Neural cell (in vitro differentiated cells): ENCODE measurements around the gene MYO9B. TPM values are rescaled to one million over a fixed set of nuclear protein-coding genes. Genes with fewer than 3 reads are reported as not detected.

Experiments used
- H2AFZ ChIP-seq: fragments of 200-600, 300-800 bp; sonication (generic), shearing (Covaris generic); 2 replicates; pipeline ENCODE4 v1.6.0; 2014; ENCODE audit warnings: low read depth, mild to moderate bottlenecking, antibody characterized with exemption, low read length, moderate library complexity
- H3F3A ChIP-seq: fragments of 200-600 bp; shearing (Covaris generic); 2 replicates; pipeline ENCODE4 v1.6.1; 2016; ENCODE audit warnings: mild to moderate bottlenecking, moderate library complexity, mixed read lengths, antibody characterized with exemption, low read length; ENCODE audit not compliant: insufficient read depth, poor library complexity, severe bottlenecking
- H3K27ac ChIP-seq: fragments of 200-600, 300-800 bp; sonication (generic), shearing (Covaris generic); 2 replicates; pipeline ENCODE4 v1.5.1; 2014; ENCODE audit warnings: mild to moderate bottlenecking, low read length, moderate library complexity
- H3K27me3 ChIP-seq: fragments of 300-800, 200-600 bp; sonication (generic), shearing (Covaris generic); 2 replicates; pipeline ENCODE4 v1.6.0; 2014; ENCODE audit warnings: mild to moderate bottlenecking, low read depth, low read length, moderate library complexity; ENCODE audit not compliant: insufficient read depth
- H3K36me3 ChIP-seq: fragments of 300-800, 200-600 bp; sonication (generic), shearing (Covaris generic); 2 replicates; pipeline ENCODE4 v1.5.1; 2014; ENCODE audit warnings: mild to moderate bottlenecking, antibody characterized with exemption, low read length, moderate library complexity; ENCODE audit not compliant: insufficient read depth
- H3K4me2 ChIP-seq: fragments of 300-800, 200-600 bp; sonication (generic), shearing (Covaris generic); 2 replicates; pipeline ENCODE4 v1.6.0; 2014; ENCODE audit warnings: mild to moderate bottlenecking, low read length
- H3K4me3 ChIP-seq: fragments of 300-800, 200-600 bp; sonication (generic), shearing (Covaris generic); 2 replicates; pipeline ENCODE4 v1.5.1; 2014; ENCODE audit warnings: mild to moderate bottlenecking, low read length, moderate library complexity
- H3K79me2 ChIP-seq: fragments of 200-600 bp; shearing (Covaris generic); replicated peaks from 2 replicates; pipeline ENCODE4 v1.6.0; 2014; ENCODE audit warnings: mild to moderate bottlenecking, low read length, moderate library complexity; ENCODE audit not compliant: insufficient read depth
- H3K9ac ChIP-seq: fragments of 300-800, 200-600 bp; sonication (generic), shearing (Covaris generic); 2 replicates; pipeline ENCODE4 v1.6.1; 2016; ENCODE audit warnings: mild to moderate bottlenecking, low read length, mixed read lengths
- H3K9me2 ChIP-seq: fragments of 200-600 bp; shearing (Covaris generic); 2 replicates; pipeline ENCODE4 v1.6.1; 2016; ENCODE audit warnings: mild to moderate bottlenecking, low read length, mixed read lengths; ENCODE audit not compliant: insufficient read depth
- H3K9me3 ChIP-seq: fragments of 200-600, 300-800 bp; sonication (generic), shearing (Covaris generic); 2 replicates; pipeline ENCODE4 v1.6.1; 2016; ENCODE audit warnings: mild to moderate bottlenecking, mixed run types, low read length, moderate library complexity, mixed read lengths
- H4K20me1 ChIP-seq: fragments of 200-600 bp; shearing (Covaris generic); 2 replicates; pipeline ENCODE4 v1.6.1; 2016; ENCODE audit warnings: mild to moderate bottlenecking, mixed run types; ENCODE audit not compliant: insufficient read depth
- CTCF ChIP-seq: fragments of 450-650 bp; IDR thresholded peaks from 2 replicates; pipeline ENCODE4 v1.5.1; 2014; ENCODE audit warnings: antibody characterized with exemption, mild to moderate bottlenecking, moderate library complexity; ENCODE audit not compliant: poor library complexity, severe bottlenecking
- EP300 ChIP-seq: fragments of 450-650 bp; conservative IDR thresholded peaks from 2 replicates; pipeline ENCODE4 v1.6.1; 2014; ENCODE audit warnings: antibody characterized with exemption, mild to moderate bottlenecking, moderate library complexity; ENCODE audit not compliant: poor library complexity, severe bottlenecking
- EZH2 ChIP-seq: fragments of 200-600, 300-800 bp; shearing (Covaris generic), sonication (generic); IDR thresholded peaks from 2 replicates; pipeline ENCODE4 v1.6.1; 2014; ENCODE audit warnings: antibody characterized with exemption, low read length, borderline replicate concordance, mild to moderate bottlenecking; ENCODE audit not compliant: insufficient read depth, poor library complexity, severe bottlenecking
- MXI1 ChIP-seq: fragments of 450-650 bp; conservative IDR thresholded peaks from 2 replicates; pipeline ENCODE4 v1.6.1; 2014; ENCODE audit warnings: antibody characterized with exemption, mild to moderate bottlenecking; ENCODE audit not compliant: poor library complexity, severe bottlenecking
- POLR2AphosphoS5 ChIP-seq: IDR thresholded peaks from 2 replicates; pipeline ENCODE4 v1.6.1; 2012
- RAD21 ChIP-seq: fragments of 450-650 bp; conservative IDR thresholded peaks from 2 replicates; pipeline ENCODE4 v1.6.1; 2014; ENCODE audit warnings: antibody characterized with exemption, mild to moderate bottlenecking, moderate library complexity
- REST ChIP-seq: IDR thresholded peaks from 2 replicates; pipeline ENCODE4 v1.6.1; 2012; ENCODE audit warnings: borderline replicate concordance
- SMC3 ChIP-seq: fragments of 450-650 bp; conservative IDR thresholded peaks from 2 replicates; pipeline ENCODE4 v1.6.1; 2014; ENCODE audit warnings: antibody characterized with exemption, mild to moderate bottlenecking, moderate library complexity; ENCODE audit not compliant: poor library complexity
- TAF1 ChIP-seq: IDR thresholded peaks from 2 replicates; pipeline ENCODE4 v1.6.1; 2012; ENCODE audit warnings: low read depth
- polyA plus RNA-seq: library from polyadenylated mRNA; depleted of rRNA; stranded (reverse); fragments of >200 nt; gene quantifications from 2 replicates; pipeline ENCODE4 v1.2.3, GENCODE V29; 2014

Gene MYO9B
- polyA plus RNA-seq, 1 donor from 2014 or later, result 27.2 TPM

GRCh38 chr19:17112271-17112670 lies 36.7 kb downstream of the MYO9B start:
- Histone ChIP-seq H3K27ac (no peak overlapping the region), H3K9me2 (no peaks in the 10 kb centered on the region), H3F3A (no peaks in the 10 kb centered on the region), H4K20me1 (no peaks in the 10 kb centered on the region), H2AFZ (no peak overlapping the region), H3K79me2 (no peaks in the 10 kb centered on the region), H3K9me3 (no peaks in the 10 kb centered on the region), H3K9ac (no peak overlapping the region), H3K27me3 (no peaks in the 10 kb centered on the region), H3K36me3 (no peaks in the 10 kb centered on the region), H3K4me3 (no peak overlapping the region), H3K4me2 (no peak overlapping the region)
- TF ChIP-seq CTCF (no peak), REST (no peak), RAD21 (no peak), POLR2AphosphoS5 (no peak), MXI1 (no peak), TAF1 (no peak), EP300 (no peak), EZH2 (no peak), SMC3 (no peak)

- H3K27ac ChIP-seq, result no peak overlapping the region
- no peaks in the 10 kb centered on the region for H3K9me2 ChIP-seq
- no peaks in the 10 kb centered on the region for H3K9me3 ChIP-seq
- no peaks in the 10 kb centered on the region for H3K27me3 ChIP-seq
- no peaks in the 10 kb centered on the region for H3F3A ChIP-seq
- H3K4me3 ChIP-seq, result no peak overlapping the region
- H3K9ac ChIP-seq, result no peak overlapping the region
- no peaks in the 10 kb centered on the region for H3K36me3 ChIP-seq
- H4K20me1 ChIP-seq, result no peaks in the 10 kb centered on the region
- no peaks in the 10 kb centered on the region for H3K79me2 ChIP-seq
- H2AFZ ChIP-seq, result no peak overlapping the region
- TF ChIP-seq EP300, result no peak
- TF ChIP-seq POLR2AphosphoS5, result no peak
- TF ChIP-seq TAF1, result no peak
- no peak for TF ChIP-seq MXI1
- TF ChIP-seq RAD21, result no peak
- no peak for TF ChIP-seq REST
- H3K4me2 ChIP-seq, result no peak overlapping the region
Observed at GRCh38 chr19:17112700-17113099, 37.1 kb downstream of the MYO9B start.
